Gastrocnemius medialis (tissue), 4 donors: ENCODE results near the gene MAP1LC3B.

Experiments
- POLR2A ChIP-seq, 2 donors: fragments of 450-650 bp; IDR thresholded peaks; one replicate each; pipeline ENCODE4 v1.6.1; 2017; ENCODE audit warnings: antibody characterized with exemption in 2 of 2, mild to moderate bottlenecking in 2 of 2, moderate library complexity in 2 of 2
- TF ChIP-seq, protein P1 (sequence below), 5 experiments: fragments of 450-650 bp in 3 of 5; fragments of 200-600 bp in 2 of 5; sonication (generic) in 2 of 5; IDR thresholded peaks in 4 of 5; conservative IDR thresholded peaks in 1 of 5; 1 replicate in 4 of 5; 2 replicates in 1 of 5; pipeline ENCODE4 v1.5.1; 2016 to 2019; ENCODE audit warnings: antibody characterized with exemption in 5 of 5, mild to moderate bottlenecking in 3 of 5, moderate library complexity in 3 of 5

DNA sequence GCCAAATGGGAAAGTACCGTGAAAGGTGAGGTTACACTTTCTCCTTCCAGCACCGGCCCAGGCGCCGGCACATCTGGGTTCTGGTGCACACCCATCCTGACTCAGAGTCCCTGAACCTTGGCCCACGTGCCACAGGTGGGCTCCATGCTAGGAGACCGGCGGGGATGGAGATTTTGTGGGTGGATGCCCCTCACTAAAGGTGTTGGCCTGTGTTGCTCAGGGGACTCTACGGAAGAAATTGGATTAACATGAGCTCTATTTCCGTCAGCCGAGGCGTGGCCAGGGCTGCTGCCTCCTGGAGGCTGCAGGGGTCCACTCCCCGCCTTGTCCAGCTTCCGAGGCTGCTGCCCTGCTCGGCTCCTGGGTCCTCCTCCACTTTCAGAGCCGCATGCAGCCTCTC is 39.3 kb upstream of the MAP1LC3B start:
- TF ChIP-seq POLR2A (IDR thresholded peaks at IDR 0.05): no peak
- TF ChIP-seq, protein P1, sequence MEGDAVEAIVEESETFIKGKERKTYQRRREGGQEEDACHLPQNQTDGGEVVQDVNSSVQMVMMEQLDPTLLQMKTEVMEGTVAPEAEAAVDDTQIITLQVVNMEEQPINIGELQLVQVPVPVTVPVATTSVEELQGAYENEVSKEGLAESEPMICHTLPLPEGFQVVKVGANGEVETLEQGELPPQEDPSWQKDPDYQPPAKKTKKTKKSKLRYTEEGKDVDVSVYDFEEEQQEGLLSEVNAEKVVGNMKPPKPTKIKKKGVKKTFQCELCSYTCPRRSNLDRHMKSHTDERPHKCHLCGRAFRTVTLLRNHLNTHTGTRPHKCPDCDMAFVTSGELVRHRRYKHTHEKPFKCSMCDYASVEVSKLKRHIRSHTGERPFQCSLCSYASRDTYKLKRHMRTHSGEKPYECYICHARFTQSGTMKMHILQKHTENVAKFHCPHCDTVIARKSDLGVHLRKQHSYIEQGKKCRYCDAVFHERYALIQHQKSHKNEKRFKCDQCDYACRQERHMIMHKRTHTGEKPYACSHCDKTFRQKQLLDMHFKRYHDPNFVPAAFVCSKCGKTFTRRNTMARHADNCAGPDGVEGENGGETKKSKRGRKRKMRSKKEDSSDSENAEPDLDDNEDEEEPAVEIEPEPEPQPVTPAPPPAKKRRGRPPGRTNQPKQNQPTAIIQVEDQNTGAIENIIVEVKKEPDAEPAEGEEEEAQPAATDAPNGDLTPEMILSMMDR (IDR thresholded peaks at IDR 0.05 in 4 of 5, conservative IDR thresholded peaks at IDR 0.05 in 1 of 5): no peak
